Erythroblast (primary cell): ENCODE results near the gene DEGS1.

Experiments
- GATA1 ChIP-seq: IDR thresholded peaks from 2 replicates; pipeline ENCODE4 v1.6.1; 2011; ENCODE audit warnings: low read depth, mild to moderate bottlenecking, control low read depth, low read length, moderate library complexity
- POLR2A ChIP-seq: IDR thresholded peaks from 2 replicates; pipeline ENCODE4 v1.6.1; 2011; ENCODE audit warnings: mild to moderate bottlenecking, low read length

DNA sequence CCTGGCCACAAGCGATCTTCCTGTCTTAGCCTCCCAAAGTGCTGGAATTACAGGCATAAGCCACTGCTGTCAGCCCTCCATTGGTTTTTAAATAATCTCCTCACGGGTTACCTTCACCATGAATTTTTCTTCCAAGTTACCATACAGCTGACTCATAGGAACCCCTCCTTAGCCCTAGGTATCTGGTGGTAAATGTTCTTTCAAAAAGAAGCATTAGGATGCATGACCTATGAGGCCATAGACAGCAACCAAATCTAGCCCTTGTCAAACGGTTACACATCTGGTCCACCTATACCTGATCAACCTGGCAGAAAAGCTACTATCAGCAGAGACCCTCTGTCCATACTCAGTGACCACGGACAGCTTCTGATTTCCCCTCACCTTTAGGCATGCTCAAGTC, 12.7 kb upstream of the DEGS1 start:
- TF ChIP-seq POLR2A (no peak), GATA1 (no peak)
